Measurements from ENCODE around the gene ETS2. TPM values are rescaled to one million over a fixed set of nuclear protein-coding genes. Genes with fewer than 3 reads are reported as not detected.
A peak's percentile ranks its signal among the peaks of the same experiment; 100 is the strongest.

ETS2 gene
- total and polyA plus RNA-seq, 2 experiments from 2014 or later, result 4.4 to 7.3 TPM

DNA sequence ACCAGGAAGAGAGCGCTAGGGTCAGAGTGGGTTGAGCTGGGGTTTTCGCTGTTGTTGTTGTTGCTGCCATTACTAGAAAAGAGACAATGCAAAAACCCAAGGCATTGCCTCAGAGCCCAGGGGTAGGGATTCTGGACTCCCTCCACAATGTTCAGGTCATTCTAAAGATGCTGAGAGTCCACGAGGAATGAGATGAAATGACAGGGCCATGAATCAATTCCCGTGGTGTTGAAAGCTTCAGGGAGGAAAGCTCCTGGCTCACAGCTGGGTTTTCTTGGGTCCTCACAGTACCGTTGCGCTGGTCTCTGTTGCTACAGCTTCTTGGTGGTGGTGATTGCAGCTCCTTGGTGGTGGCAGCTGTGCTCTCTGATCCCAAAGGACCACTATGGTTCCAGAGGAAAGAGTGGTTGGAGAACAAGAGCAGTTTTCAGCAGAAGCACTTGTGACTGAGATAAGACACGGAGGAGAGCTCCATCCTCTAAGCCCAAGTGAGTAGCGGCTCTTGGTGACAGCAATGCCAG, 58.2 kb downstream of the ETS2 start:
- in situ Hi-C loops (cut with MboI), result no loop called here
- Histone ChIP-seq H2AFZ (no peak overlapping the region), H3K27me3 (replicated peaks; ENCODE audit: insufficient read depth) (no peaks in the 10 kb centered on the region), H3K4me2 (ENCODE audit: unreplicated experiment) (no peak overlapping the region), H3K9ac (no peak overlapping the region), H3K9me2 (ENCODE audit: insufficient read depth) (no peaks in the 10 kb centered on the region), H4K20me1 (ENCODE audit: insufficient read depth) (no peaks in the 10 kb centered on the region), H3K79me2 (ENCODE audit: insufficient read depth) (no peaks in the 10 kb centered on the region), H3K27ac (no peak overlapping the region), H3F3A (ENCODE audit: insufficient read depth) (no peaks in the 10 kb centered on the region), H3K36me3 (ENCODE audit: low read depth) (no peaks in the 10 kb centered on the region), H3K4me1 (ENCODE audit: insufficient read depth) (no peaks in the 10 kb centered on the region), H3K4me3 (no peak overlapping the region), H3K9me3 (ENCODE audit: low read depth) (no peaks in the 10 kb centered on the region)
- DNase-seq, result no peak
- WGBS, 2 experiments (ENCODE audit: low coverage in 1 of 2, low lambda C conversion rate in 2 of 2, missing lambda C conversion rate in 2 of 2), result 85 to 86% methylated on average over 8 of the region's 8 CpGs
- TF ChIP-seq EZH2phosphoT487 (IDR thresholded peaks at IDR 0.05; ENCODE audit: insufficient read depth, low read depth), result no peak
- TF ChIP-seq EZH2 (IDR thresholded peaks at IDR 0.05; ENCODE audit: insufficient read depth, poor library complexity, severe bottlenecking), result no peak

DNA sequence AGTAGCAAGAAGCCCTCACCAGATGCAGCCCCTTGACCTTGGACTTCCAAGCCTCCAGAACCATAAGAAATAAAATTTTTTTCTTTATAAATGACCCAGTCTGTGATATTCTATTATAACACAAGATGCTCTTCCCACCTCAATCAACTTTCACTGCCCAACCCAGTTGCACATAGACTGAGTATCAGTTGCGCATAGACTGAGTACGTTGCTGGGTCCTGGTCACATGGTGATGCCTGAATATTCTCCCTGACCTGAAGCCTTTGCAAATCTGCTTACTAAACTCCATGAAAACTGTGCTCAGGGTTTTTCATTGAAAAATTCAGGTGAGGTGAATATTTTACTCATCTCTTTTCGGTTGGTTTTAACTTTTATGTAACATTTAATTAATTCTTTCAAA, 59.2 kb downstream of the ETS2 start:
- in situ Hi-C loops (cut with MboI), result no loop called here
- Histone ChIP-seq H4K20me1 (ENCODE audit: insufficient read depth) (no peaks in the 10 kb centered on the region), H3K9me2 (ENCODE audit: insufficient read depth) (no peaks in the 10 kb centered on the region), H3K9ac (no peak overlapping the region), H3K4me3 (no peak overlapping the region), H3K27ac (no peak overlapping the region), H3K9me3 (ENCODE audit: low read depth) (no peaks in the 10 kb centered on the region), H3K27me3 (replicated peaks; ENCODE audit: insufficient read depth) (no peaks in the 10 kb centered on the region), H3K36me3 (ENCODE audit: low read depth) (no peaks in the 10 kb centered on the region), H2AFZ (no peak overlapping the region), H3K4me2 (ENCODE audit: unreplicated experiment) (no peak overlapping the region), H3K4me1 (ENCODE audit: insufficient read depth) (no peaks in the 10 kb centered on the region), H3F3A (ENCODE audit: insufficient read depth) (no peaks in the 10 kb centered on the region), H3K79me2 (ENCODE audit: insufficient read depth) (no peaks in the 10 kb centered on the region)
- 78 to 82% methylated on average over 3 of the region's 3 CpGs for WGBS, 2 experiments (ENCODE audit: low coverage in 1 of 2, low lambda C conversion rate in 2 of 2, missing lambda C conversion rate in 2 of 2)
- TF ChIP-seq EZH2 (IDR thresholded peaks at IDR 0.05; ENCODE audit: insufficient read depth, poor library complexity, severe bottlenecking), result no peak
- TF ChIP-seq EZH2phosphoT487 (IDR thresholded peaks at IDR 0.05; ENCODE audit: insufficient read depth, low read depth), result no peak
- DNase-seq, result no peak

DNA sequence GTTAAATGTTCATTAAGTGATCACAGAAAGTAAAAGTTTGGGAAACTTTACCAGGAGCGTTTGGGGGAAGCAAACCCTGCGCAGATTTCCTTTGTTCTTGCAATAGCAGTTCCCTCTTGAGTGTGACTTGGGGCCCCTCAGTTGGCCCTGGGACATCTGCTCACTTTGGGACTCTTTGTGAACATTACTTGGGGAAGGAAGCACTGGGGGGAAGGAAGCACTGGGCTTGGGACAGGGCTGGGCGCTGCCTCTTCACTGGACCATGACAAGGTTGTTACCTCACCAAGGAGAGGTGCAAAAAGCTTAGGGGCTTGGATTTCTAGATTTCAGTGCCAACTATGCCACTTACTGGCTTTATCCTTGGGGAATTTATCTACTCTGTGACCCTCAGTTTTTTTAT, 63.5 kb downstream of the ETS2 start:
- Histone ChIP-seq H3K9ac (no peak overlapping the region), H2AFZ (no peak overlapping the region), H3K9me3 (ENCODE audit: low read depth) (no peaks in the 10 kb centered on the region), H3K27me3 (replicated peaks; ENCODE audit: insufficient read depth) (no peaks in the 10 kb centered on the region), H3K4me2 (ENCODE audit: unreplicated experiment) (no peak overlapping the region), H3K4me1 (ENCODE audit: insufficient read depth) (no peaks in the 10 kb centered on the region), H3K79me2 (ENCODE audit: insufficient read depth) (no peaks in the 10 kb centered on the region), H3K4me3 (no peak overlapping the region), H3K36me3 (ENCODE audit: low read depth) (no peaks in the 10 kb centered on the region), H3K9me2 (ENCODE audit: insufficient read depth) (no peaks in the 10 kb centered on the region), H3K27ac (no peak overlapping the region), H3F3A (ENCODE audit: insufficient read depth) (no peaks in the 10 kb centered on the region), H4K20me1 (ENCODE audit: insufficient read depth) (no peaks in the 10 kb centered on the region)
- DNase-seq, result no peak
- TF ChIP-seq EZH2 (IDR thresholded peaks at IDR 0.05; ENCODE audit: insufficient read depth, poor library complexity, severe bottlenecking), result no peak
- no peak for TF ChIP-seq EZH2phosphoT487 (IDR thresholded peaks at IDR 0.05; ENCODE audit: insufficient read depth, low read depth)
- in situ Hi-C loops (cut with MboI), result no loop called here
- WGBS, 2 experiments (ENCODE audit: low coverage in 1 of 2, low lambda C conversion rate in 2 of 2, missing lambda C conversion rate in 2 of 2), result 94 to 97% methylated on average over 3 of the region's 3 CpGs

DNA sequence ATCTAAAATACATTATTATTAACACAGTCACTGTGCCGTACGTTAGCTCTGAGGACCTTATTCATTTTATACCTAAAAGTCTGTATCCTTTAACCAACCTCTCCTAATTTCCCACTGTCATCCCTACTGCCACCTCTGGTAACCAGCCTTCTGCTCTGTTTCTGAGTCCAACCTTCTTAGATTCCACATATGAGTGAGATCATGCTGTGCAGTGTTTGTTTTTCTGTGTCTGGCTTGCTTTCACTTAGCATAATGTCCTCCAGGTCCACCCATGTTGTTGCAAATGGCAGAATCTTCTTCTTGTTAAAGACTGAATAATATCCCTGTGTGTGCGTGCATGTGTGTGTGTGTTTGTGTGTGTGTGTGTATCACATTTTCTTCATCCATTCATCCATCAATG, 64.2 kb downstream of the ETS2 start:
- Histone ChIP-seq H3K9me2 (ENCODE audit: insufficient read depth) (no peaks in the 10 kb centered on the region), H3K79me2 (ENCODE audit: insufficient read depth) (no peaks in the 10 kb centered on the region), H3K4me3 (no peak overlapping the region), H4K20me1 (ENCODE audit: insufficient read depth) (no peaks in the 10 kb centered on the region), H2AFZ (no peak overlapping the region), H3K9me3 (ENCODE audit: low read depth) (no peaks in the 10 kb centered on the region), H3K27ac (no peak overlapping the region), H3K36me3 (ENCODE audit: low read depth) (no peaks in the 10 kb centered on the region), H3K27me3 (replicated peaks; ENCODE audit: insufficient read depth) (no peaks in the 10 kb centered on the region), H3F3A (ENCODE audit: insufficient read depth) (peaks cover 3% of the 10 kb centered on the region), H3K4me2 (ENCODE audit: unreplicated experiment) (no peak overlapping the region), H3K9ac (no peak overlapping the region), H3K4me1 (ENCODE audit: insufficient read depth) (no peaks in the 10 kb centered on the region)
- peak; percentile 7 for DNase-seq
- WGBS, 2 experiments (ENCODE audit: low coverage in 1 of 2, low lambda C conversion rate in 2 of 2, missing lambda C conversion rate in 2 of 2), result 73 to 83% methylated on average over 3 of the region's 3 CpGs
- TF ChIP-seq EZH2phosphoT487 (IDR thresholded peaks at IDR 0.05; ENCODE audit: insufficient read depth, low read depth), result no peak
- no peak for TF ChIP-seq EZH2 (IDR thresholded peaks at IDR 0.05; ENCODE audit: insufficient read depth, poor library complexity, severe bottlenecking)
- in situ Hi-C loops (cut with MboI), result no loop called here

All from GM23248 (cell line).